Esophagus muscularis mucosa (tissue), 3 donors: ENCODE results near the gene TCERG1L.

Experiments used
- CTCF ChIP-seq, 3 experiments: fragments of 200-600 bp in 2 of 3; fragments of 450-650 bp in 1 of 3; sonication (generic) in 2 of 3; IDR thresholded peaks; one replicate each; pipeline ENCODE4 v1.5.1; 2017 to 2019; ENCODE audit warnings: antibody characterized with exemption in 3 of 3, mild to moderate bottlenecking in 2 of 3, moderate library complexity in 1 of 3
- POLR2A ChIP-seq: fragments of 450-650 bp; IDR thresholded peaks from one replicate; pipeline ENCODE4 v1.6.1; 2017; ENCODE audit warnings: antibody characterized with exemption, moderate library complexity, mild to moderate bottlenecking, low read depth

GRCh38 chr10:131311661-131312477 is at the start of gene TCERG1L:
- TF ChIP-seq CTCF (IDR thresholded peaks at IDR 0.05) (no peak), POLR2A (no peak)
